ACC112 (cell line): ENCODE measurements around the gene CES1.
"Not testable (repeated sequence)": the region's sequence is repeated elsewhere in the genome, so short reads cannot be mapped to it uniquely, and the experiment has no call there.

Experiments used
- H2AFZ ChIP-seq: fragments of 200-600 bp; sonication (generic); one replicate; pipeline ENCODE4 v1.6.0; 2017; ENCODE audit warnings: antibody characterized with exemption, low read length; ENCODE audit not compliant: unreplicated experiment
- H3K27ac ChIP-seq: fragments of 200-600 bp; sonication (generic); 2 replicates; pipeline ENCODE4 v1.5.1; 2014; ENCODE audit warnings: low read depth, mild to moderate bottlenecking, antibody characterized with exemption, low read length, moderate library complexity
- H3K27me3 ChIP-seq: fragments of 200-600 bp; sonication (generic); 2 replicates; pipeline ENCODE4 v1.6.1; 2014; ENCODE audit warnings: mild to moderate bottlenecking, antibody characterized with exemption, low read length, moderate library complexity, mixed read lengths; ENCODE audit not compliant: insufficient read depth
- H3K36me3 ChIP-seq: fragments of 200-600 bp; sonication (generic); 2 replicates; pipeline ENCODE4 v1.6.1; 2016; ENCODE audit warnings: mild to moderate bottlenecking, antibody characterized with exemption, low read length, moderate library complexity, mixed read lengths; ENCODE audit not compliant: insufficient read depth
- H3K4me1 ChIP-seq: fragments of 200-600 bp; sonication (generic); one replicate; pipeline ENCODE4 v1.6.1; 2016; ENCODE audit warnings: low read length, mixed read lengths; ENCODE audit not compliant: insufficient read depth, unreplicated experiment, control insufficient read depth
- H3K4me3 ChIP-seq: fragments of 200-600 bp; sonication (generic); 2 replicates; pipeline ENCODE4 v1.5.1; 2014; ENCODE audit warnings: mild to moderate bottlenecking, low read depth, low read length
- H3K79me2 ChIP-seq: fragments of 200-600 bp; sonication (generic); one replicate; pipeline ENCODE4 v1.6.0; 2016; ENCODE audit warnings: low read length; ENCODE audit not compliant: control insufficient read depth, unreplicated experiment, insufficient read depth

Gene CES1

DNA sequence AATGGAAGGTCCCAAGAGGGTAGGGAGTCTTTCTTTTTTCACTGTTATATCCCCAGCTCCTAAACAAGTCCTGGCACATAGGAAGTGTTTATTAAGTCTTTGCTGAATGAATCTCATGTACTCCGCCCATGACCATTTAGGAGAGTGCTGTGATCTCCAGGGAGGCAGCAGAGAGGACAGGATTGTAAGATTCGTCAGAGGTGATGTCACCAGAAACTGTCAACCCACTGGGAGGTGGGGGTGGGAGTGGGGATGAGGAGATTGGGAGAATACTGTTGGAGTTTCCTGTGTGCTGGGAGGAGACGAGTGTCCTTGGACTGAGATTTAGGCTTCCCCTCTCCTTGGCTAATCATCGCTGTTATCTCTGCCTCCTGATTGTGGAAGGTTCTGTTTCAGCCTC, 16.7 kb downstream of the CES1 start:
- H3K4me1 ChIP-seq, H3K27me3 ChIP-seq, H3K27ac ChIP-seq, H3K36me3 ChIP-seq, H3K79me2 ChIP-seq, H3K4me3 ChIP-seq, H2AFZ ChIP-seq: not testable (repeated sequence)

DNA sequence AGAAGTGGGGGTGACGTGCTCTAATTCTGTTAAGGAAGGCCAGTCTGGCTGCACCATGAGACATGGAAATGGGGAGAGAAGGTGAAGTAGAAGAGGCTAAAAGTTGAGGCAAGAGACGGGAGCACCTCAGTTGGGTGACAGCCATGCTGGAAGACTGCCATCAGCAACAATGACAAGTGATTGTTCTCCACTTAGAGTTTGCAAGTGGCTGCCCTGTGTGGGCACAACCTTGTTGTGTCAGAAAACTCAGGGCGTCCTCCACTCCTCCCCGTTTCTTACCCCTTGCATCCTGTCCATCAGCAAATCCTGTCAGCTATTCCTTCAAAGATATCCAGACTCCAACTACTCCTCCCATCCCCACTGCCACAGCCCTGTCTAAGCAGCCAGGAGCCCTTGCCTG, 17.6 kb downstream of the CES1 start:
- no peaks in the 10 kb centered on the region for H3K4me1 ChIP-seq
- H3K36me3 ChIP-seq: no peaks in the 10 kb centered on the region
- H3K4me3 ChIP-seq: no peak overlapping the region
- H2AFZ ChIP-seq: no peak overlapping the region
- no peaks in the 10 kb centered on the region for H3K79me2 ChIP-seq
- no peak overlapping the region for H3K27ac ChIP-seq
- H3K27me3 ChIP-seq: no peaks in the 10 kb centered on the region

DNA sequence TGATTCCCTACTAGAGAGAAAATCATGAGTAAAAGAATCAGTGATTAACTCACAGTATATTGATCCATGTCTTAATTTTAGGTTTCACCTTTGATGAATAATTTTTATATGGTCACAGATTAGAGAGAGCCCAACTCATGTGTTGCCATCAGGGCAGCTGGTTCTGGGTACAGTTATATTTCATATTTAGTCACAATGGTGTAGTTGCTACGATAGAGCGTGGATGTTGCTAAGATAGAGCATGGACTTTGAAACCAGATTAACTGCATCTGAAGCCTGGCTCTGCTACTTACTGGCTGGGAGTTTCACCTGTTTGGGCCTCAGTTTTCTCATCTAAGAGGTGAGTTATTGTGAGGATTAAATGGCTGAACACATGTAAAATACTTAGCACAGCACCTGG, 18.7 kb downstream of the CES1 start:
- H3K4me1 ChIP-seq, H3K27ac ChIP-seq, H3K79me2 ChIP-seq, H3K27me3 ChIP-seq, H2AFZ ChIP-seq, H3K36me3 ChIP-seq, H3K4me3 ChIP-seq: not testable (repeated sequence)

DNA sequence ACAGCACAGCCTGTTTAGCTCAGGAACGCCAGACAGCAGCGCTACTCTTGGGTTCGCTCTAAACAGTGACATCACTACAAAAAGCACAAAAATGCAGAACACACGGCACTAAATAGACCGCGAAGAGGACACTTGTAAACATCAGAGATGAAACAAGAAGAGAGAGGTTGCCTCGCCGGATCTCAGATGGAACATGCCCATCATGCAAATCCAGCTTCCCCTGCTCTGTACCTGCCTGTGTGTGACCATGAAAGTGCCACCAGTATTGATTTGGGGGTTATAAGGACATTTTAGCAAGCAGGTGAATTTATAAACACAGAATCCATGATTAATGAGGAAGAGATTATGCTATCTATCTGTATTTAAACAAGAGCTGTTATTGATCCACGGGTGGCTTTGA, 19.2 kb downstream of the CES1 start:
- not testable (repeated sequence) for H3K4me1 ChIP-seq, H3K4me3 ChIP-seq, H3K27ac ChIP-seq, H3K79me2 ChIP-seq, H3K27me3 ChIP-seq, H2AFZ ChIP-seq, H3K36me3 ChIP-seq

DNA sequence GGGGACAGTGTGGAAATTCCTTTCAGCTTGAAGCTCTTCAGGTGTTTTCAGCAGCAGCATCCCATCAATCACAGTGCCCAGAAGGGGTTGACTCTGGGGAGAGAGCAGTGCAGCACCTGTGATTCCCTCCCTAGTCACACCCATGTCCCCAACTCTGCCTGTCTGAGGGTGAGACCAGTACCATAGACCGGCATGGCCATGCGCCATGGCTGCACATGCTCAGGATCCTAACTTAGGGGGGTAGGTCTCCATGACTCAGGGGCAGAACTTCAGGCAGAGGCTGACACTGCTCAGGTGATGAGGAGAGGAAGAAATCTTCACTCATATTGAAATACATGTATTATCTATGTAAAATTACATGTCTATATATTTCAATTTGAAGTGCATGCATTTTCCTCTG, 19.9 kb downstream of the CES1 start:
- no peak overlapping the region for H2AFZ ChIP-seq
- H3K27ac ChIP-seq: no peak overlapping the region
- no peak overlapping the region for H3K4me3 ChIP-seq
- H3K36me3 ChIP-seq: no peaks in the 10 kb centered on the region
- no peaks in the 10 kb centered on the region for H3K27me3 ChIP-seq
- no peaks in the 10 kb centered on the region for H3K4me1 ChIP-seq
- H3K79me2 ChIP-seq: no peaks in the 10 kb centered on the region

DNA sequence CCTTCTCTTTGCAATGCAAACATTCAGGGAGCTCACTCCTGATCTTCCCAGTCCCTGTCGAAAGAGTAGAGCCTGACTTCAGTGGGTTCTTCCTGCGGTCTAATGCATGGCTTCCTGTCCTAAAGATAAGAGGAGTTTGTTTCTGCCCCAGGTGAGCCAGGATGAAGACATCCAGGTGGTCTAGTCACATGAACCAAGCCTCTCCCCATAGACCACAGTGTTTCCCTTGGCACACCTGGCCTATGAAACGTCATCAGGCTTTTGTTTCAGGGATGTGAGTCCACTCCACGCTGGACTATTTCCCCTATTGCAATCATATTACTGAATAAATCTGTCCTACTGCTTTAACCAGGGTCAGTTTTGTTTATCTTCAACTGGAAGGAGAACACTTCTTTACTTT, 21.1 kb downstream of the CES1 start:
- no peaks in the 10 kb centered on the region for H3K4me1 ChIP-seq
- no peak overlapping the region for H3K4me3 ChIP-seq
- no peak overlapping the region for H2AFZ ChIP-seq
- H3K79me2 ChIP-seq: no peaks in the 10 kb centered on the region
- H3K27ac ChIP-seq: no peak overlapping the region
- no peaks in the 10 kb centered on the region for H3K36me3 ChIP-seq
- no peaks in the 10 kb centered on the region for H3K27me3 ChIP-seq

DNA sequence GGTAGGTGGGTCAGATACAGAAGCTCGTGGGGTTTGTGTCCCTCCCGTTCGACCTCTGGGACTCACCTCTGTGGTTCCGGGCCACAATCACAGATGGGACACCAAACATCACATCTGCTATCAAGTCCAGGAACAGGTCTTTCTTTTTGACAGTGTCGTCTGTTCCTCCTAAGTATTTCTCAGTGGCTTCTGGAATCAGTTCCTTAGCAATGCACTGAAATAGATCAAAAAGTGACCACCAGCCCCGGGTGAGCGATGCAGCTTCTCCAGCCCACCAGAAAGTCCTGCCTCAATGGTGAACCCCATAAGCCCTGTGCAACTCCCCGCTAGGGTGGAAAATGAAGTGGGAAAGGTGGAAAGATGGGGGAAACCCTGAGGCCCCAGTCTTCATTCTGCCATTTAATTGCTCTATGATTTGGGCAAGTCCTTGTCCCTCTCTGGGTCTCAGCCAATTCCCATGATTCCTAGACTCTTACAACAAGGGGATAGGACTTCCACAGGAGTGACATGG, 22.4 kb downstream of the CES1 start:
- Histone ChIP-seq H3K4me3 (no peak overlapping the region), H2AFZ (no peak overlapping the region), H3K79me2 (no peaks in the 10 kb centered on the region), H3K27ac (no peak overlapping the region), H3K36me3 (no peaks in the 10 kb centered on the region), H3K4me1 (no peaks in the 10 kb centered on the region), H3K27me3 (no peaks in the 10 kb centered on the region)

DNA sequence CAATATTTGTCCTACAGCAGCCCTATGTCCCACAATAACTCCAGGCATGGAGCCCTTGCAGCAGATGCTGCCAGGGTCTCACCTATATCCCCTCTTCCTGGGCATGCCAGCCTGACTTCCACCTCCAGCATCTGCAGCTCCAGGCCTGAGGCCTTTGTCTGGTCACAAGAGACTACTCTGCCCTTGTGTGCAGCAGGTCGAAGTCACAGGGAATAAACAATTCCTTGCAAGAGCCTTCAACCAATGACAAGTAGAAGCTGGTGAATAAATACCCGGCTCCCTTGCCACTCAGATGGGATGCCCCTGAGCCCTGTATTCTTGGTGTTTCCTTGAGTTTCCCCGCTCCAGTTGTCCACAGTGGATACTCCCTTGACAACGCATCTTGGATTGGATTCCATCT, 23.0 kb downstream of the CES1 start:
- no peak overlapping the region for H3K4me3 ChIP-seq
- no peaks in the 10 kb centered on the region for H3K27me3 ChIP-seq
- H3K79me2 ChIP-seq: no peaks in the 10 kb centered on the region
- no peaks in the 10 kb centered on the region for H3K36me3 ChIP-seq
- no peak overlapping the region for H2AFZ ChIP-seq
- H3K4me1 ChIP-seq: no peaks in the 10 kb centered on the region
- no peak overlapping the region for H3K27ac ChIP-seq

DNA sequence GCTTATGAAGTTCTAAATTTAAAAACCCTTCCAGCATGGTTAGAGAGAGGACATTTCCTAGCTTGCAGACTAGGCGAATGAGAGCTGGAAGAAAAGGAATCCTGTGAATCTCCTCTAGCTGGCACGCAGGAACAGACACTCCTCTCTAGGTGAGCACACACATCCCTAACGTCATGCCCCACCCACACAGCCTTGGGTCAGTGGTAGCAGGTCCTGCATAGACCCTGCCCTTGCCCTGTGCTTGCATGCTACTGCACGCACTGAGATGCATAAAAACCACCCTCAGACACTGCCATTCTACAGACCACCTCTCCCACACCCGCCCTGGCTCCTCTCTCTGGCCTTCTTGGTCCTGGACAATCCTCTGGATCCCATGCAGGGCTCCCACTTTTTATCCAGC, 23.5 kb downstream of the CES1 start:
- H3K36me3 ChIP-seq: no peaks in the 10 kb centered on the region
- no peaks in the 10 kb centered on the region for H3K79me2 ChIP-seq
- no peak overlapping the region for H3K4me3 ChIP-seq
- no peak overlapping the region for H3K27ac ChIP-seq
- H3K27me3 ChIP-seq: no peaks in the 10 kb centered on the region
- H2AFZ ChIP-seq: no peak overlapping the region
- no peaks in the 10 kb centered on the region for H3K4me1 ChIP-seq

DNA sequence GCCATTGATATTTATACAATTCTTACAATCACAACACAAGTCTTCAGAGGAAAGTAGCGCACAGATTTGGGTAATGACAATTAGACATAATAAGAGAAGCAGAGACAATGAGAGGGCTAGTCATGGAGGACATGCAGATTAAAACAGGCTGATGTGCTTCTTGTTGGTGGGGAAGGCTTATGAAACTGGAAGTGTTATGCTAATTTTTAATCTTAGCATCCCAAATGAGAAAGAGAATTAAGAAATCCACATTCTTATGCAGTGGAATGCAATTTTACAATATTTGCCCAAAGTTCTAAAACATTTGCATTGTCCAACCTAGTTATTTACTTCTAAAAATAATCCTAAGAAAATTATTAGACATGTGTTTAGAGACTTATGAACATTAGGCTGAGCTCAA, 24.6 kb downstream of the CES1 start:
- H3K79me2 ChIP-seq, H2AFZ ChIP-seq, H3K27me3 ChIP-seq, H3K27ac ChIP-seq, H3K4me3 ChIP-seq, H3K4me1 ChIP-seq, H3K36me3 ChIP-seq: not testable (repeated sequence)

DNA sequence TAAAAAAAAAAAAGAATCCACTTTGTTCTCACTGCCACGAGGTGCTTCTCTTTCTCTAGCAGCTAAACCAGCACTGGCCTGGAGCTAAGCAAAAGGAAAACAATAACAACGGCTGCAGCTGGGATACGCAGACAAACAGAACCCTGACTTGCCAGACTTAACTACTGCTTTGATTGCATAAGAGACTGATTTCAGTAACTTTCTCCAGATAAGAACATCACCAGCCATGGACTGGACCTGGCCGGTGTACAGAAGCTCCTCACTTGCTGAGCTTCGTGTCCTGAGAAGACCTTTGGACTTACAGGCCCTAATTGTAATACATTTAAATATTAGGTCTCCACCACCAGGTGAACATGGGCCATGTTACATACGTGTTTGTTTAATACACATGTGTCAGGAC, 27.8 kb downstream of the CES1 start:
- H3K4me1 ChIP-seq, H3K4me3 ChIP-seq, H2AFZ ChIP-seq, H3K36me3 ChIP-seq, H3K27ac ChIP-seq, H3K27me3 ChIP-seq, H3K79me2 ChIP-seq: not testable (repeated sequence)

DNA sequence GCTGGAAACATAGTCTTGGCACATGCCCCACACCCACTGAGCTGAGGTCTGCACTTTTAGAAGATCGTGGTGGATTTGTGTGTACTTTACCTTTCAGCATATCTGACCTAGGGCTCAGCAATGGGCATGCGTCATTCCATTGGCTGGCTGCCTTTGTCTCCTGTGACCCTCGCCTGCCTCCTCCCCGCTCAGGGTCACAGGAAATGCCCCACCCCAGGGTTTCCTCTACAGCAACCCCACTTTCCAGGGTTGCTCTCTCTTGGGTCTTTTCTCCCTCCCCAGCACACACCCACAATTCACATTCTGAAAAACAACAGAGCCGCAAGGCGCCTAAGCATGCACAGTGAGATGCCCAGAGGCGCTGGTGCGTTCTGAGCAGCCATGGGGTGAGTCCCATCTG, 29.2 kb downstream of the CES1 start:
- not testable (repeated sequence) for H2AFZ ChIP-seq, H3K4me1 ChIP-seq, H3K27me3 ChIP-seq, H3K27ac ChIP-seq, H3K79me2 ChIP-seq, H3K36me3 ChIP-seq, H3K4me3 ChIP-seq
